Fibroblast of lung (primary cell): Measurements from ENCODE around the gene PRKACG. TPM values are rescaled to one million over a fixed set of nuclear protein-coding genes. Genes with fewer than 3 reads are reported as not detected.

Experiments used
- DNase-seq, 2 donors: peaks; one replicate each; pipeline versions ENCODE4 v3.0.0 to v3.0.0-alpha.2; 2010; ENCODE audit warnings: low read depth in 2 of 2
- H2AFZ ChIP-seq: 2 replicates; pipeline ENCODE4 v1.5.1; 2012; ENCODE audit warnings: low read length, control low read depth, inconsistent platforms
- H3K27ac ChIP-seq: 2 replicates; pipeline ENCODE4 v1.5.1; 2011; ENCODE audit warnings: low read length, control low read depth; ENCODE audit not compliant: insufficient read depth
- H3K27me3 ChIP-seq: 2 replicates; pipeline ENCODE4 v1.5.1; 2011; ENCODE audit warnings: mild to moderate bottlenecking, low read length; ENCODE audit not compliant: control insufficient read depth, insufficient read depth
- H3K36me3 ChIP-seq: 2 replicates; pipeline ENCODE4 v1.5.1; 2011; ENCODE audit warnings: low read length; ENCODE audit not compliant: control insufficient read depth, insufficient read depth
- H3K4me1 ChIP-seq: 2 replicates; pipeline ENCODE4 v1.5.1; 2011; ENCODE audit warnings: low read length; ENCODE audit not compliant: control insufficient read depth, insufficient read depth; ENCODE audit errors: extremely low read depth
- H3K4me2 ChIP-seq: 2 replicates; pipeline ENCODE4 v1.5.1; 2011; ENCODE audit warnings: low read length, control low read depth; ENCODE audit not compliant: insufficient read depth; ENCODE audit errors: extremely low read depth
- H3K4me3 ChIP-seq, 4 experiments: fragments of 200-600 bp in 1 of 4; sonication (generic) in 1 of 4; replicated peaks in 1 of 4; 2 replicates each; pipeline ENCODE4 v1.5.1; 2011 to 2016; ENCODE audit warnings: low read length in 4 of 4, low read depth in 3 of 4, mild to moderate bottlenecking in 3 of 4, control low read depth in 2 of 4, inconsistent platforms in 1 of 4, mixed read lengths in 1 of 4; ENCODE audit not compliant: insufficient read depth in 1 of 4; ENCODE audit errors: control extremely low read depth in 1 of 4
- H3K79me2 ChIP-seq: 2 replicates; pipeline ENCODE4 v1.5.1; 2012; ENCODE audit warnings: mild to moderate bottlenecking, low read length, inconsistent platforms; ENCODE audit not compliant: control insufficient read depth, insufficient read depth
- H3K9ac ChIP-seq: 2 replicates; pipeline ENCODE4 v1.5.1; 2011; ENCODE audit warnings: mild to moderate bottlenecking, low read length, control low read depth; ENCODE audit not compliant: insufficient read depth
- H3K9me3 ChIP-seq: 2 replicates; pipeline ENCODE4 v1.5.1; 2012; ENCODE audit warnings: low read depth, low read length; ENCODE audit not compliant: control insufficient read depth, insufficient read depth
- H4K20me1 ChIP-seq: 2 replicates; pipeline ENCODE4 v1.5.1; 2011; ENCODE audit warnings: low read length; ENCODE audit not compliant: control insufficient read depth, insufficient read depth; ENCODE audit errors: extremely low read depth
- CTCF ChIP-seq, 2 donors: IDR thresholded peaks in 1 of 2; conservative IDR thresholded peaks in 1 of 2; 1 replicate in 1 of 2; 2 replicates in 1 of 2; pipeline ENCODE4 v1.5.1; 2011 to 2012; ENCODE audit warnings: low read length in 2 of 2, control low read depth in 1 of 2, inconsistent platforms in 1 of 2, low read depth in 1 of 2, mild to moderate bottlenecking in 1 of 2
- EZH2 ChIP-seq: IDR thresholded peaks from 2 replicates; pipeline ENCODE4 v1.5.1; 2012; ENCODE audit warnings: low read length, control low read depth, mild to moderate bottlenecking; ENCODE audit errors: missing control alignments
- polyA plus RNA-seq, 2 donors: library from polyadenylated mRNA; depleted of rRNA in 1 of 2; stranded (reverse) in 1 of 2; unstranded in 1 of 2; fragments of >200 nt; gene quantifications; 2 replicates each; pipeline ENCODE4 v1.2.1, GENCODE V29; 2011 to 2012; ENCODE audit warnings: missing spikeins in 1 of 2
- total RNA-seq: library from RNA; depleted of rRNA; stranded (reverse); fragments of >200 nt; gene quantifications from 2 replicates; pipeline ENCODE4 v1.2.1, GENCODE V29; 2014

Gene PRKACG
- total and polyA plus RNA-seq, 2 donors (not counting 1 experiment from before 2014, with no cell fraction given), result not detected

GRCh38 chr9:68974431-68974830, 39.5 kb downstream of the PRKACG start:
- H3K9ac ChIP-seq, result no peak overlapping the region
- no peaks in the 10 kb centered on the region for H3K9me3 ChIP-seq
- TF ChIP-seq EZH2, result no peak
- TF ChIP-seq CTCF (conservative IDR thresholded peaks at IDR 0.05 in 1 of 2, IDR thresholded peaks at IDR 0.05 in 1 of 2; ENCODE audit: low read depth in 1 of 2, low read length in 2 of 2), result no peak
- H3K4me1 ChIP-seq, result no peaks in the 10 kb centered on the region
- H2AFZ ChIP-seq, result no peak overlapping the region
- no peaks in the 10 kb centered on the region for H4K20me1 ChIP-seq
- DNase-seq, result no peak
- H3K79me2 ChIP-seq, result no peaks in the 10 kb centered on the region
- H3K4me2 ChIP-seq, result no peak overlapping the region
- H3K27me3 ChIP-seq, result no peaks in the 10 kb centered on the region
- no peak overlapping the region for H3K4me3 ChIP-seq
- no peak overlapping the region for H3K27ac ChIP-seq
- no peaks in the 10 kb centered on the region for H3K36me3 ChIP-seq

GRCh38 chr9:68973619-68974018, 40.3 kb downstream of the PRKACG start:
- Histone ChIP-seq H3K4me1 (no peaks in the 10 kb centered on the region), H3K9me3 (no peaks in the 10 kb centered on the region), H3K79me2 (no peaks in the 10 kb centered on the region), H2AFZ (no peak overlapping the region), H3K9ac (no peak overlapping the region), H3K4me3 (no peak overlapping the region), H4K20me1 (no peaks in the 10 kb centered on the region), H3K27ac (no peak overlapping the region), H3K36me3 (no peaks in the 10 kb centered on the region), H3K4me2 (no peak overlapping the region), H3K27me3 (no peaks in the 10 kb centered on the region)
- TF ChIP-seq EZH2 (no peak), CTCF (conservative IDR thresholded peaks at IDR 0.05 in 1 of 2, IDR thresholded peaks at IDR 0.05 in 1 of 2; ENCODE audit: low read depth in 1 of 2, low read length in 2 of 2) (no peak)
- no peak for DNase-seq

GRCh38 chr9:68970151-68970550, 43.8 kb downstream of the PRKACG start:
- Histone ChIP-seq H3K36me3 (no peaks in the 10 kb centered on the region), H3K4me2 (no peak overlapping the region), H3K9me3 (no peaks in the 10 kb centered on the region), H3K9ac (no peak overlapping the region), H3K4me3 (no peak overlapping the region), H3K27me3 (no peaks in the 10 kb centered on the region), H3K4me1 (no peaks in the 10 kb centered on the region), H4K20me1 (no peaks in the 10 kb centered on the region), H3K27ac (no peak overlapping the region), H2AFZ (no peak overlapping the region), H3K79me2 (no peaks in the 10 kb centered on the region)
- TF ChIP-seq CTCF (conservative IDR thresholded peaks at IDR 0.05 in 1 of 2, IDR thresholded peaks at IDR 0.05 in 1 of 2; ENCODE audit: low read depth in 1 of 2, low read length in 2 of 2) (no peak), EZH2 (no peak)
- no peak for DNase-seq
